ENCODE results near the gene GRID2.
"Not testable (repeated sequence)": the region's sequence is repeated elsewhere in the genome, so short reads cannot be mapped to it uniquely, and the experiment has no call there.

The GRID2 gene

DNA sequence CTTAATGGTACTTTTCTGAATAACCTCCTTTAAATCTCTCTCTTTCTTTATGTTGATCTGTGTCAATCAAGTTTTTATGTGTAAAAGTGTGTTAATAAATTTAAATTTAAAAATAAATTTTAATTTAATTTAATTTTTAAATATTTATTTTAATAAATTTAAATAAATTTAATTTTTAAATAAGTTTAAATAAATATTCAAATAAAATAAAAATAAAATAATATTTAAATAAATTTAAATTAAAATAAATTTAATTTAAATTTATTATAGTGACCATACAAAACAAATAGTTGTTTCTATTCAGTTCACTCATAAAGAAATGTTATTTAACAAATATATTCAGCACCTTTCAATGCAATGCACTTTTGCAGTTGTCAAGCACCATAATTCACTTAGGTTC is 146.9 kb downstream of the GRID2 start:
- Histone ChIP-seq H3K9ac (ENCODE audit: low read length in 5 of 5) (no peak overlapping the region), H3K27me3 (ENCODE audit: control insufficient read depth in 5 of 5, insufficient read depth in 4 of 5, low read length in 5 of 5) (no peaks in the 10 kb centered on the region), H3K4me3 (ENCODE audit: low read depth in 1 of 5, low read length in 5 of 5) (no peak overlapping the region), H3K36me3 (ENCODE audit: control insufficient read depth in 5 of 5, insufficient read depth in 5 of 5, low read length in 5 of 5) (no peaks in the 10 kb centered on the region), H3K9me3 (ENCODE audit: control insufficient read depth in 5 of 5, low read length in 5 of 5) (no peaks in the 10 kb centered on the region), H3K27ac (ENCODE audit: low read depth, low read length) (no peak overlapping the region), H3K4me1 (ENCODE audit: control insufficient read depth in 5 of 5, insufficient read depth in 5 of 5, low read length in 5 of 5) (peaks cover 0 to 10% (median 0%) of the 10 kb centered on the region in 5 donors)

DNA sequence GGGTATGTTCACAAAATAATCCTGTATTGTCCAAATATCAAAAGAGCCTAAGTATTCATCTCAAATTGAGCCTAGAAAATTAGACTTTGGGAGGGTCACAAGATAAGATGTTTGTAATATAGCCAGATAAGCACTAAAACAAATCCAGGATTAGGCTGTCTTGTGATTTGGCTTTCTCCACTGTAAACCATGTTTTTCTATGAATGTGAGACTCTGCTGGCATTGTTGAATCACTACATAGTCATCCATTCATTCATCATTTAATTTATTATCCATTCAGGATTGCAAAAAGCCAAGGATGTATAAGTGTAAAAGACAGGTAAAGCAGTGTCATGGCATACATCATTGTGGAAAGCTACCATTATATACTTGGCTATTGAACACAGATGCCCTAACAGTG is 148.0 kb downstream of the GRID2 start:
- H3K27me3 ChIP-seq (ENCODE audit: control insufficient read depth in 5 of 5, insufficient read depth in 4 of 5, low read length in 5 of 5), result no peaks in the 10 kb centered on the region
- H3K27ac ChIP-seq (ENCODE audit: low read depth, low read length), result no peak overlapping the region
- no peaks in the 10 kb centered on the region for H3K36me3 ChIP-seq (ENCODE audit: control insufficient read depth in 5 of 5, insufficient read depth in 5 of 5, low read length in 5 of 5)
- H3K9me3 ChIP-seq (ENCODE audit: control insufficient read depth in 5 of 5, low read length in 5 of 5), result no peaks in the 10 kb centered on the region
- H3K4me3 ChIP-seq (ENCODE audit: low read depth in 1 of 5, low read length in 5 of 5), result no peak overlapping the region
- no peak overlapping the region for H3K9ac ChIP-seq (ENCODE audit: low read length in 5 of 5)
- H3K4me1 ChIP-seq (ENCODE audit: control insufficient read depth in 5 of 5, insufficient read depth in 5 of 5, low read length in 5 of 5), result peaks cover 0 to 12% (median 0%) of the 10 kb centered on the region in 5 donors

DNA sequence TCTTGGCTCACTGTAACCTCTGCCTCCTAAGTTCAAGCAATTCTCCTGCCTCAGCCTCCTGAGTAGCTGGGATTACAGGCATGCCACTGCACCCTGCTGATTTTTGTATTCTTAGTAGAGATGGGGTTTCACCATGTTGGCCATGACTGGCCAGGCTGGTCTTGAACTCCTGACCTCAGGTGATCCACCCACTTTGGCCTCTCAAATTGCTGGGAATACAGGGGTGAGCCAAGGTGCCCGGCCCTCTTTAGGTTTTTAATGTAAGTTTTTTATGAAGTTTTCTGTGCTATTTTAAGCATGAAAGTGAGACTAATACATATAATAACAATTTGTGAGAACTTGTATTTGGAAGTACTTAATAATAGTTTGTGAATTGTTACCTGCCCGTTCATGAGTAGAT is 148.6 kb downstream of the GRID2 start:
- H3K27me3 ChIP-seq (ENCODE audit: control insufficient read depth in 5 of 5, insufficient read depth in 4 of 5, low read length in 5 of 5); H3K9me3 ChIP-seq (ENCODE audit: control insufficient read depth in 5 of 5, low read length in 5 of 5); H3K9ac ChIP-seq (ENCODE audit: low read length in 5 of 5); H3K4me3 ChIP-seq (ENCODE audit: low read depth in 1 of 5, low read length in 5 of 5); H3K36me3 ChIP-seq (ENCODE audit: control insufficient read depth in 5 of 5, insufficient read depth in 5 of 5, low read length in 5 of 5); H3K27ac ChIP-seq (ENCODE audit: low read depth, low read length): not testable (repeated sequence)
- peaks cover 0 to 12% (median 0%) of the 10 kb centered on the region in 5 donors for H3K4me1 ChIP-seq (ENCODE audit: control insufficient read depth in 5 of 5, insufficient read depth in 5 of 5, low read length in 5 of 5)

DNA sequence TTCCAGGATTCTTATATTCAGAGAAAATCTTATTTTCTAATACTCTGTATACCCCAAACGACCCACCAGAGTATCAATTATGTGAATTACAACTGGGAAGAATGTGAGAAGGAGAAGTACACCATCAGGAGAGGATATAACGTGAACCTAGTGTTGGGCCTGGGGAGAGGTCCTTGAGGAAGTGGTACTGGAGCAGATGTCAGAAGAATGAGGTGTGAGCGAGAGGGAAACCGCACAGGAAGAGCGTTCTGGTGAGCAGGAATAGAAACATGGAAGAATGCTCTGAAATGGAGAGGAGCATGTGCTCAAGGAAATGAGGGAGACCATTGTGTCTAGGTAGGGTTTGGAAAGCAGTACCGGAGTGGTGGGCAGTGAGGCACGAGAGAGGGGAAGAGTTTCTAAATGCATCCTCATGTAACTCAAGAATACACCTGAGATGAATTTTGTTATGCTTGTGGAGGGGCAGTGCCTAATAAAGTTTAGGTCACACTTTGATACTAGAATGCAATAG is 151.6 kb downstream of the GRID2 start:
- no peak overlapping the region for H3K4me3 ChIP-seq (ENCODE audit: low read depth in 1 of 5, low read length in 5 of 5)
- H3K27ac ChIP-seq (ENCODE audit: low read depth, low read length), result no peak overlapping the region
- no peaks in the 10 kb centered on the region for H3K36me3 ChIP-seq (ENCODE audit: control insufficient read depth in 5 of 5, insufficient read depth in 5 of 5, low read length in 5 of 5)
- H3K27me3 ChIP-seq (ENCODE audit: control insufficient read depth in 5 of 5, insufficient read depth in 4 of 5, low read length in 5 of 5), result no peaks in the 10 kb centered on the region
- no peak overlapping the region for H3K9ac ChIP-seq (ENCODE audit: low read length in 5 of 5)
- no peaks in the 10 kb centered on the region for H3K9me3 ChIP-seq (ENCODE audit: control insufficient read depth in 5 of 5, low read length in 5 of 5)
- H3K4me1 ChIP-seq (ENCODE audit: control insufficient read depth in 5 of 5, insufficient read depth in 5 of 5, low read length in 5 of 5), result peaks cover 0 to 12% (median 0%) of the 10 kb centered on the region in 5 donors

DNA sequence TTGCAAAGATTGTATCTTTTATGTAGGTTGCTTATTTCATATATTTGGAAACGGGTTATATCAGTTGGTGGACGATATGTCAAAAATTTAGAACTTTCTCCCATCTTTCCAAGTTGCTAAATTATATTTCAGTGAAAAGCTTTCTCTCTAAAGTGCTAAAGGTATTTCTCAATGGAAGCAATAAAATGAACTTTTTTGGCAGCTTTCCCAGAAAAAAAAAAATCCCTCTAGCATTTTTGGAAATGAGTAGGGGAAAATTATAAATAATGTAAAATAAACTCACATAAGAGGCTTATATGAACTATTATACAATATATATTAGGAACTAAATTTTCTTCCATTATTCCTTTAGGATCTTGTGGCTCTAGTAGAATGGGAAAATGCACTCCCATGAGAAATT is 152.2 kb downstream of the GRID2 start:
- Histone ChIP-seq H3K27ac (ENCODE audit: low read depth, low read length) (no peak overlapping the region), H3K9me3 (ENCODE audit: control insufficient read depth in 5 of 5, low read length in 5 of 5) (no peaks in the 10 kb centered on the region), H3K9ac (ENCODE audit: low read length in 5 of 5) (no peak overlapping the region), H3K4me3 (ENCODE audit: low read depth in 1 of 5, low read length in 5 of 5) (no peak overlapping the region), H3K27me3 (ENCODE audit: control insufficient read depth in 5 of 5, insufficient read depth in 4 of 5, low read length in 5 of 5) (no peaks in the 10 kb centered on the region), H3K4me1 (ENCODE audit: control insufficient read depth in 5 of 5, insufficient read depth in 5 of 5, low read length in 5 of 5) (peaks cover 0 to 12% (median 0%) of the 10 kb centered on the region in 5 donors), H3K36me3 (ENCODE audit: control insufficient read depth in 5 of 5, insufficient read depth in 5 of 5, low read length in 5 of 5) (no peaks in the 10 kb centered on the region)

DNA sequence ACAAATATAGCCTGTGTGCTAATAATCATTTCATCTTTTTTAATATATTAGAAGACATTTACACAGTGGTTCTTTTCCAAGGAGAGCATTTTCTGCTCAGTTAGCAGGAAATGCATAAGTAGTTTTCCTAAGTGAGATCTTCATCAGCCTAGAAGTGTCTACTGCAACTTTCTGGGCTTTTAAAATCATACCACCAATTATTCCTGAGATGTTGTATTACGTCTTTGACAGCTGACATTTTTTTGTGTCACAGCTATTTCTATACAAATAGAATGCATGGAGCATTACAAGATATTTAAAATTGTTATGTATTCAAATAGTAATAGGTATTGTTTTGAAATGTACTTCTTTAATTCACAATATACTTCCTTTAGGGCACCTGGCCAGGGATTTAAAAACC is 158.0 kb downstream of the GRID2 start:
- Histone ChIP-seq H3K9ac (ENCODE audit: low read length in 5 of 5) (no peak overlapping the region), H3K9me3 (ENCODE audit: control insufficient read depth in 5 of 5, low read length in 5 of 5) (no peaks in the 10 kb centered on the region), H3K4me3 (ENCODE audit: low read depth in 1 of 5, low read length in 5 of 5) (no peak overlapping the region), H3K27me3 (ENCODE audit: control insufficient read depth in 5 of 5, insufficient read depth in 4 of 5, low read length in 5 of 5) (no peaks in the 10 kb centered on the region), H3K4me1 (ENCODE audit: control insufficient read depth in 5 of 5, insufficient read depth in 5 of 5, low read length in 5 of 5) (no peaks in the 10 kb centered on the region), H3K27ac (ENCODE audit: low read depth, low read length) (no peak overlapping the region), H3K36me3 (ENCODE audit: control insufficient read depth in 5 of 5, insufficient read depth in 5 of 5, low read length in 5 of 5) (no peaks in the 10 kb centered on the region)

DNA sequence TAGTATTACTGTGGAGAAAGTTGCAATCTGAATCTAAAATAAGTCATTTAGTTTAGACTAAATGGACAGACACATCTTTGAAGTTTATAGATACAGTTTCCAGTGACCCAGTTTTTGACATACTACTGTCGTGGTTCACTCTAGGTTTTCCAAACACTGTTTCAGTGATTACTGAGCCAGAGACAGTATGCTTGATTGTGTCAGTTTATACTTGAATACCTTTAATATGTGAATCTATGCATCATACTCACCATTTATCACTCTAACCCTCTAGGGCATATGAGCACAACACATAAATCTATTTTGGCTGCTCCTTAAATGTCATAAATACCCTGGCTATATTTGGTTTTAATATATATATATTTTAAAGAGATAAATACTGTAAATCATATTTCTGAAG is 173.5 kb downstream of the GRID2 start:
- no peaks in the 10 kb centered on the region for H3K27me3 ChIP-seq (ENCODE audit: control insufficient read depth in 5 of 5, insufficient read depth in 4 of 5, low read length in 5 of 5)
- no peaks in the 10 kb centered on the region for H3K36me3 ChIP-seq (ENCODE audit: control insufficient read depth in 5 of 5, insufficient read depth in 5 of 5, low read length in 5 of 5)
- no peaks in the 10 kb centered on the region for H3K9me3 ChIP-seq (ENCODE audit: control insufficient read depth in 5 of 5, low read length in 5 of 5)
- no peak overlapping the region for H3K27ac ChIP-seq (ENCODE audit: low read depth, low read length)
- no peak overlapping the region for H3K4me3 ChIP-seq (ENCODE audit: low read depth in 1 of 5, low read length in 5 of 5)
- no peak overlapping the region for H3K9ac ChIP-seq (ENCODE audit: low read length in 5 of 5)
- H3K4me1 ChIP-seq (ENCODE audit: control insufficient read depth in 5 of 5, insufficient read depth in 5 of 5, low read length in 5 of 5), result no peaks in the 10 kb centered on the region

DNA sequence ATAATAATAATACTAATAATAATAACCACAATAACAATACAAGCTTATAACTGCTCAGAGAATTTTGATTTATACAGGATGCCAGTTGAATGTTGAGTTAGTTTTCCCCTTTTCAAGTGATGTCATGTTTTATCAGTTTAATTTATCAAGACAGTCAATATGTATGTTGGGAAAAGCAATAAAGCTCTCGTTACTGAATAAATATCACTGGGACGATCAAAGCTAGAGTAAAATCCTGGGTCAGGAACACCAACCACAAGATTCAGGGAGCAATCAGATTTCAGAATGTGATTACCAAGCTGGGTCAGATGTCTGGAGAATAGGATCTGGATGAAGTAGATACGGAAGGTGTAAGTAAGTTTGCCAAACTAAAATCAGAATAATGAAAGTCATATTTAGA is 179.6 kb downstream of the GRID2 start:
- H3K27ac ChIP-seq (ENCODE audit: low read depth, low read length), result no peak overlapping the region
- no peaks in the 10 kb centered on the region for H3K4me1 ChIP-seq (ENCODE audit: control insufficient read depth in 5 of 5, insufficient read depth in 5 of 5, low read length in 5 of 5)
- H3K27me3 ChIP-seq (ENCODE audit: control insufficient read depth in 5 of 5, insufficient read depth in 4 of 5, low read length in 5 of 5), result no peaks in the 10 kb centered on the region
- no peaks in the 10 kb centered on the region for H3K36me3 ChIP-seq (ENCODE audit: control insufficient read depth in 5 of 5, insufficient read depth in 5 of 5, low read length in 5 of 5)
- H3K9me3 ChIP-seq (ENCODE audit: control insufficient read depth in 5 of 5, low read length in 5 of 5), result no peaks in the 10 kb centered on the region
- no peak overlapping the region for H3K9ac ChIP-seq (ENCODE audit: low read length in 5 of 5)
- no peak overlapping the region for H3K4me3 ChIP-seq (ENCODE audit: low read depth in 1 of 5, low read length in 5 of 5)

DNA sequence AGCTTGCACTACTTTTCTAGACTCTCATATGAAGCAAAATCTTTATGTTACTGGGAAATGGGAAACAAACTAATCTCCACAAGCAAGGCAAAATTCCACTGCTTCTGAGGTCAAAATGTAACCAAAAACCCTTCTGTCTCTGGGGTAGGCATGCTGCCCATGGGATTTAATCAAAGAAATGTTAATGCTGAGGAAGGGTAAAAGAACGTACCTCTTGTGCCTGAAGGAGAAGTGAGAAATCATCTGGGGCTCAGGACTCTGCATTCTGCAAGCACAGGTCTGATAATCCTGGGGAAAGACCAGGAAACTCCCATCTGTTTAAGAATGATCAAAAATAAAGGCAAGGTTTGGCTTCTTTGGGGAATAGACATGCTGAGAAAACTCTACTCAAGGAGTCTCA is 184.7 kb downstream of the GRID2 start:
- Histone ChIP-seq H3K9ac (ENCODE audit: low read length in 5 of 5) (no peak overlapping the region), H3K9me3 (ENCODE audit: control insufficient read depth in 5 of 5, low read length in 5 of 5) (no peaks in the 10 kb centered on the region), H3K4me1 (ENCODE audit: control insufficient read depth in 5 of 5, insufficient read depth in 5 of 5, low read length in 5 of 5) (no peaks in the 10 kb centered on the region), H3K4me3 (ENCODE audit: low read depth in 1 of 5, low read length in 5 of 5) (no peak overlapping the region), H3K27ac (ENCODE audit: low read depth, low read length) (no peak overlapping the region), H3K36me3 (ENCODE audit: control insufficient read depth in 5 of 5, insufficient read depth in 5 of 5, low read length in 5 of 5) (no peaks in the 10 kb centered on the region), H3K27me3 (ENCODE audit: control insufficient read depth in 5 of 5, insufficient read depth in 4 of 5, low read length in 5 of 5) (no peaks in the 10 kb centered on the region)

DNA sequence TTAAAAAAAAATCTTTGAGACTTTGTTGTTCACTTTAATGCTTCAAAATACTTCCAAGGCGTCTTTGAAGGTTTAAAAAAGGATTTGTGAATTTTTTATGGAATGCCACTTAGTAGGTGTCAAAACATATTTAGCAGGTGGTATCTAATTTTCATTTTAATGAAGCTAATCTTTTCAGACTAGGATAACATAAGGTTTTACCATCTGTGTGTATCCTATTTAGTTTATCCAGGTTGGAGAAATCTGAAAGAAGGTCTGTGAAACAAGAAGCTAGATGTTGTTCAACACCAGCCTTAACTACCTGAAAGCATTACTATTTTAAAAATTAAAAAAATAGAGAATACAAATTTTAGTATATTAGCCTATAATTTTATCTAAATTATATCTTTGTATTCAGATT is 193.4 kb downstream of the GRID2 start:
- no peaks in the 10 kb centered on the region for H3K4me1 ChIP-seq (ENCODE audit: control insufficient read depth in 5 of 5, insufficient read depth in 5 of 5, low read length in 5 of 5)
- H3K9me3 ChIP-seq (ENCODE audit: control insufficient read depth in 5 of 5, low read length in 5 of 5), result no peaks in the 10 kb centered on the region
- H3K27me3 ChIP-seq (ENCODE audit: control insufficient read depth in 5 of 5, insufficient read depth in 4 of 5, low read length in 5 of 5), result no peaks in the 10 kb centered on the region
- H3K4me3 ChIP-seq (ENCODE audit: low read depth in 1 of 5, low read length in 5 of 5), result no peak overlapping the region
- H3K9ac ChIP-seq (ENCODE audit: low read length in 5 of 5), result no peak overlapping the region
- no peak overlapping the region for H3K27ac ChIP-seq (ENCODE audit: low read depth, low read length)
- H3K36me3 ChIP-seq (ENCODE audit: control insufficient read depth in 5 of 5, insufficient read depth in 5 of 5, low read length in 5 of 5), result no peaks in the 10 kb centered on the region

DNA sequence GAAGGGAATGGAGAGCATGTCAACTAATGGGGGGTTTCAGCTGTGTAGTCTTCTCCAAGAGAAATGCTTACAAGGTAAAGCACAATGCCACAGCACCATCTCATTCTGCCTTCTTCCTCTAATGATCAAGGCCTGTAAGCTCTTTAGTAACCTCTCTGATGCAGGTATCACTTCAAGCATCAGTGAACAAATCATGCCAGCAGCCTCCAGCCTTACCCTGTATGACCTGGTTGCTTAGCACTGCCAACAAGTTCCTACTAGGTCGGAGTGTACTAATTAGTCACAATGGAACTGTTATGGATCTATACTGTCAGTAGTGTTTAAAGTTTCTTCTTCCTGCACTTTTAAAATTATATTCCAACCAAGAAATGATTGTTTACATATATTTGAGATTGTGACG is 197.7 kb downstream of the GRID2 start:
- no peak overlapping the region for H3K9ac ChIP-seq (ENCODE audit: low read length in 5 of 5)
- H3K4me3 ChIP-seq (ENCODE audit: low read depth in 1 of 5, low read length in 5 of 5), result no peak overlapping the region
- H3K27ac ChIP-seq (ENCODE audit: low read depth, low read length), result no peak overlapping the region
- H3K9me3 ChIP-seq (ENCODE audit: control insufficient read depth in 5 of 5, low read length in 5 of 5), result no peaks in the 10 kb centered on the region
- H3K27me3 ChIP-seq (ENCODE audit: control insufficient read depth in 5 of 5, insufficient read depth in 4 of 5, low read length in 5 of 5), result no peaks in the 10 kb centered on the region
- no peaks in the 10 kb centered on the region for H3K36me3 ChIP-seq (ENCODE audit: control insufficient read depth in 5 of 5, insufficient read depth in 5 of 5, low read length in 5 of 5)
- no peaks in the 10 kb centered on the region for H3K4me1 ChIP-seq (ENCODE audit: control insufficient read depth in 5 of 5, insufficient read depth in 5 of 5, low read length in 5 of 5)

Data from subcutaneous abdominal adipose tissue (tissue), 5 donors.